ENCODE measurements around the gene MFAP3. TPM values are rescaled to one million over a fixed set of nuclear protein-coding genes. Genes with fewer than 3 reads are reported as not detected.

Gene MFAP3
- polyA plus RNA-seq, 1 donor from 2014 or later, result 103 TPM

GRCh38 chr5:154077696-154078095 lies 38.9 kb downstream of the MFAP3 start:
- no peaks in the 10 kb centered on the region for H4K20me1 ChIP-seq (ENCODE audit: insufficient read depth)
- H3F3A ChIP-seq (ENCODE audit: insufficient read depth, low read length, poor library complexity, severe bottlenecking), result no peaks in the 10 kb centered on the region
- TF ChIP-seq POLR2AphosphoS5 (IDR thresholded peaks at IDR 0.05), result no peak
- no peak for TF ChIP-seq EP300 (conservative IDR thresholded peaks at IDR 0.05; ENCODE audit: poor library complexity, severe bottlenecking)
- TF ChIP-seq TAF1 (IDR thresholded peaks at IDR 0.05; ENCODE audit: low read depth), result no peak
- TF ChIP-seq RAD21 (conservative IDR thresholded peaks at IDR 0.05), result no peak
- TF ChIP-seq, protein P1, sequence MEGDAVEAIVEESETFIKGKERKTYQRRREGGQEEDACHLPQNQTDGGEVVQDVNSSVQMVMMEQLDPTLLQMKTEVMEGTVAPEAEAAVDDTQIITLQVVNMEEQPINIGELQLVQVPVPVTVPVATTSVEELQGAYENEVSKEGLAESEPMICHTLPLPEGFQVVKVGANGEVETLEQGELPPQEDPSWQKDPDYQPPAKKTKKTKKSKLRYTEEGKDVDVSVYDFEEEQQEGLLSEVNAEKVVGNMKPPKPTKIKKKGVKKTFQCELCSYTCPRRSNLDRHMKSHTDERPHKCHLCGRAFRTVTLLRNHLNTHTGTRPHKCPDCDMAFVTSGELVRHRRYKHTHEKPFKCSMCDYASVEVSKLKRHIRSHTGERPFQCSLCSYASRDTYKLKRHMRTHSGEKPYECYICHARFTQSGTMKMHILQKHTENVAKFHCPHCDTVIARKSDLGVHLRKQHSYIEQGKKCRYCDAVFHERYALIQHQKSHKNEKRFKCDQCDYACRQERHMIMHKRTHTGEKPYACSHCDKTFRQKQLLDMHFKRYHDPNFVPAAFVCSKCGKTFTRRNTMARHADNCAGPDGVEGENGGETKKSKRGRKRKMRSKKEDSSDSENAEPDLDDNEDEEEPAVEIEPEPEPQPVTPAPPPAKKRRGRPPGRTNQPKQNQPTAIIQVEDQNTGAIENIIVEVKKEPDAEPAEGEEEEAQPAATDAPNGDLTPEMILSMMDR (IDR thresholded peaks at IDR 0.05; ENCODE audit: poor library complexity, severe bottlenecking), result no peak
- TF ChIP-seq, protein P2, sequence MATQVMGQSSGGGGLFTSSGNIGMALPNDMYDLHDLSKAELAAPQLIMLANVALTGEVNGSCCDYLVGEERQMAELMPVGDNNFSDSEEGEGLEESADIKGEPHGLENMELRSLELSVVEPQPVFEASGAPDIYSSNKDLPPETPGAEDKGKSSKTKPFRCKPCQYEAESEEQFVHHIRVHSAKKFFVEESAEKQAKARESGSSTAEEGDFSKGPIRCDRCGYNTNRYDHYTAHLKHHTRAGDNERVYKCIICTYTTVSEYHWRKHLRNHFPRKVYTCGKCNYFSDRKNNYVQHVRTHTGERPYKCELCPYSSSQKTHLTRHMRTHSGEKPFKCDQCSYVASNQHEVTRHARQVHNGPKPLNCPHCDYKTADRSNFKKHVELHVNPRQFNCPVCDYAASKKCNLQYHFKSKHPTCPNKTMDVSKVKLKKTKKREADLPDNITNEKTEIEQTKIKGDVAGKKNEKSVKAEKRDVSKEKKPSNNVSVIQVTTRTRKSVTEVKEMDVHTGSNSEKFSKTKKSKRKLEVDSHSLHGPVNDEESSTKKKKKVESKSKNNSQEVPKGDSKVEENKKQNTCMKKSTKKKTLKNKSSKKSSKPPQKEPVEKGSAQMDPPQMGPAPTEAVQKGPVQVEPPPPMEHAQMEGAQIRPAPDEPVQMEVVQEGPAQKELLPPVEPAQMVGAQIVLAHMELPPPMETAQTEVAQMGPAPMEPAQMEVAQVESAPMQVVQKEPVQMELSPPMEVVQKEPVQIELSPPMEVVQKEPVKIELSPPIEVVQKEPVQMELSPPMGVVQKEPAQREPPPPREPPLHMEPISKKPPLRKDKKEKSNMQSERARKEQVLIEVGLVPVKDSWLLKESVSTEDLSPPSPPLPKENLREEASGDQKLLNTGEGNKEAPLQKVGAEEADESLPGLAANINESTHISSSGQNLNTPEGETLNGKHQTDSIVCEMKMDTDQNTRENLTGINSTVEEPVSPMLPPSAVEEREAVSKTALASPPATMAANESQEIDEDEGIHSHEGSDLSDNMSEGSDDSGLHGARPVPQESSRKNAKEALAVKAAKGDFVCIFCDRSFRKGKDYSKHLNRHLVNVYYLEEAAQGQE (IDR thresholded peaks at IDR 0.05; ENCODE audit: borderline replicate concordance), result no peak
- no peak for TF ChIP-seq MXI1 (conservative IDR thresholded peaks at IDR 0.05; ENCODE audit: poor library complexity, severe bottlenecking)
- no peak for TF ChIP-seq SMC3 (conservative IDR thresholded peaks at IDR 0.05; ENCODE audit: poor library complexity)
- no peak for TF ChIP-seq EZH2 (IDR thresholded peaks at IDR 0.05; ENCODE audit: borderline replicate concordance, insufficient read depth, low read length, poor library complexity, severe bottlenecking)
- H3K27me3 ChIP-seq (ENCODE audit: insufficient read depth, low read depth, low read length), result no peaks in the 10 kb centered on the region
- no peak overlapping the region for H3K4me3 ChIP-seq (ENCODE audit: low read length)
- H3K79me2 ChIP-seq (replicated peaks; ENCODE audit: insufficient read depth, low read length), result no peaks in the 10 kb centered on the region
- no peaks in the 10 kb centered on the region for H3K9me3 ChIP-seq (ENCODE audit: low read length)
- H3K4me2 ChIP-seq (ENCODE audit: low read length), result no peak overlapping the region
- H3K9ac ChIP-seq (ENCODE audit: low read length), result no peak overlapping the region
- no peaks in the 10 kb centered on the region for H3K9me2 ChIP-seq (ENCODE audit: insufficient read depth, low read length)
- no peaks in the 10 kb centered on the region for H3K36me3 ChIP-seq (ENCODE audit: insufficient read depth, low read length)
- H2AFZ ChIP-seq (ENCODE audit: low read depth, low read length), result no peak overlapping the region
- H3K27ac ChIP-seq (ENCODE audit: low read length), result no peak overlapping the region

GRCh38 chr5:154078272-154078671 lies 39.5 kb downstream of the MFAP3 start:
- Histone ChIP-seq H4K20me1 (ENCODE audit: insufficient read depth) (no peaks in the 10 kb centered on the region), H3K27ac (ENCODE audit: low read length) (no peak overlapping the region), H3K9ac (ENCODE audit: low read length) (no peak overlapping the region), H3K9me2 (ENCODE audit: insufficient read depth, low read length) (no peaks in the 10 kb centered on the region), H3K36me3 (ENCODE audit: insufficient read depth, low read length) (no peaks in the 10 kb centered on the region), H3F3A (ENCODE audit: insufficient read depth, low read length, poor library complexity, severe bottlenecking) (no peaks in the 10 kb centered on the region), H3K4me2 (ENCODE audit: low read length) (no peak overlapping the region), H3K27me3 (ENCODE audit: insufficient read depth, low read depth, low read length) (no peaks in the 10 kb centered on the region), H2AFZ (ENCODE audit: low read depth, low read length) (no peak overlapping the region), H3K4me3 (ENCODE audit: low read length) (no peak overlapping the region), H3K79me2 (replicated peaks; ENCODE audit: insufficient read depth, low read length) (no peaks in the 10 kb centered on the region), H3K9me3 (ENCODE audit: low read length) (no peaks in the 10 kb centered on the region)
- no peak for TF ChIP-seq EZH2 (IDR thresholded peaks at IDR 0.05; ENCODE audit: borderline replicate concordance, insufficient read depth, low read length, poor library complexity, severe bottlenecking)
- peak; percentile 19 for TF ChIP-seq POLR2AphosphoS5 (IDR thresholded peaks at IDR 0.05)
- peak; percentile 11 for TF ChIP-seq MXI1 (conservative IDR thresholded peaks at IDR 0.05; ENCODE audit: poor library complexity, severe bottlenecking)
- no peak for TF ChIP-seq SMC3 (conservative IDR thresholded peaks at IDR 0.05; ENCODE audit: poor library complexity)
- no peak for TF ChIP-seq EP300 (conservative IDR thresholded peaks at IDR 0.05; ENCODE audit: poor library complexity, severe bottlenecking)

All from neural cell (in vitro differentiated cells).